BLaER1 treated with 17β-estradiol and CSF1 and Interleukin-3, amounts not matched to agents 10 nM and 100 nM (cell line): ENCODE data around the gene RABGAP1L.

Experiments used
- H3K27ac ChIP-seq, 11 experiments: shearing (Covaris generic); formaldehyde crosslinking; 2 replicates each; pipeline ENCODE4 v1.8.1; 2022
- H3K27me3 ChIP-seq, 11 experiments: shearing (Covaris generic); formaldehyde crosslinking; 2 replicates each; pipeline ENCODE4 v1.8.1; 2022
- H3K36me3 ChIP-seq, 11 experiments: shearing (Covaris generic); formaldehyde crosslinking; 2 replicates each; pipeline ENCODE4 v1.8.1; 2022
- H3K4me1 ChIP-seq, 10 experiments: shearing (Covaris generic); formaldehyde crosslinking; 2 replicates each; pipeline ENCODE4 v1.8.1; 2022
- H3K4me2 ChIP-seq, 11 experiments: shearing (Covaris generic); formaldehyde crosslinking; 2 replicates each; pipeline ENCODE4 v1.8.1; 2022
- H3K4me3 ChIP-seq, 10 experiments: shearing (Covaris generic); formaldehyde crosslinking; 2 replicates each; pipeline ENCODE4 v1.8.1; 2022
- H3K9ac ChIP-seq, 11 experiments: shearing (Covaris generic); formaldehyde crosslinking; 2 replicates each; pipeline ENCODE4 v1.8.1; 2022
- H3K9me3 ChIP-seq, 11 experiments: shearing (Covaris generic); formaldehyde crosslinking; replicated peaks in 1 of 11; 2 replicates each; pipeline ENCODE4 v1.8.1; 2022
- H4K20me1 ChIP-seq, 11 experiments: shearing (Covaris generic); formaldehyde crosslinking; 2 replicates each; pipeline ENCODE4 v1.8.1; 2022
- Cebpa-rat ChIP-seq, 11 experiments: shearing (Covaris generic); IDR thresholded peaks; 2 replicates each; pipeline ENCODE4 v1.8.1; 2022

The RABGAP1L gene

GRCh38 chr1:174953285-174954072, 794.2 kb downstream of the RABGAP1L start:
- H3K36me3 ChIP-seq = peaks cover 0 to 17% (median 4%) of the 10 kb centered on the region in 11 experiments; a peak in 7 of 22 replicates
- H3K4me2 ChIP-seq = peak overlapping the region in 2 of 11 experiments; percentile 27 to 70; a peak in 5 of 22 replicates
- H3K9ac ChIP-seq = no peak overlapping the region
- no peaks in the 10 kb centered on the region for H3K9me3 ChIP-seq
- no peak overlapping the region for H3K4me3 ChIP-seq
- no peak overlapping the region for H3K27ac ChIP-seq
- peaks cover 18 to 26% (median 22%) of the 10 kb centered on the region in 10 experiments for H3K4me1 ChIP-seq
- no peaks in the 10 kb centered on the region for H4K20me1 ChIP-seq
- TF ChIP-seq Cebpa-rat (IDR thresholded peaks at IDR 0.05) = no peak
- no peaks in the 10 kb centered on the region for H3K27me3 ChIP-seq

GRCh38 chr1:174954073-174954460, 794.7 kb downstream of the RABGAP1L start:
- no peaks in the 10 kb centered on the region for H3K9me3 ChIP-seq
- H3K4me3 ChIP-seq = no peak overlapping the region
- H3K4me1 ChIP-seq = peaks cover 18 to 26% (median 22%) of the 10 kb centered on the region in 10 experiments
- peak overlapping the region in 6 of 11 experiments; percentile 47 to 70 (median 58); a peak in 11 of 22 replicates for H3K4me2 ChIP-seq
- no peak overlapping the region for H3K27ac ChIP-seq
- peaks cover 0 to 22% (median 9%) of the 10 kb centered on the region in 11 experiments; a peak in 7 of 22 replicates for H3K36me3 ChIP-seq
- TF ChIP-seq Cebpa-rat (IDR thresholded peaks at IDR 0.05) = no peak
- no peaks in the 10 kb centered on the region for H4K20me1 ChIP-seq
- H3K27me3 ChIP-seq = no peaks in the 10 kb centered on the region
- no peak overlapping the region for H3K9ac ChIP-seq

- peak overlapping the region in 3 of 11 experiments; percentile 18 to 43 (median 20); a peak in 3 of 22 replicates for H3K27ac ChIP-seq
- no peak for TF ChIP-seq Cebpa-rat (IDR thresholded peaks at IDR 0.05)
- no peak overlapping the region for H3K4me3 ChIP-seq
- H3K4me1 ChIP-seq = peaks cover 18 to 27% (median 22%) of the 10 kb centered on the region in 10 experiments
- no peaks in the 10 kb centered on the region for H3K9me3 ChIP-seq
- H3K36me3 ChIP-seq = peaks cover 0 to 22% (median 9%) of the 10 kb centered on the region in 11 experiments; a peak in 7 of 22 replicates
- peak overlapping the region; percentile 27 to 70 (median 59); a peak in 21 of 22 replicates for H3K4me2 ChIP-seq
- no peaks in the 10 kb centered on the region for H3K27me3 ChIP-seq
- H3K9ac ChIP-seq = no peak overlapping the region
- no peaks in the 10 kb centered on the region for H4K20me1 ChIP-seq
Observed at GRCh38 chr1:174954671-174955669, 795.6 kb downstream of the RABGAP1L start.

GRCh38 chr1:174956086-174956485, 796.8 kb downstream of the RABGAP1L start:
- no peak for TF ChIP-seq Cebpa-rat (IDR thresholded peaks at IDR 0.05)
- no peak overlapping the region for H3K9ac ChIP-seq
- no peaks in the 10 kb centered on the region for H4K20me1 ChIP-seq
- no peak overlapping the region for H3K4me3 ChIP-seq
- no peak overlapping the region for H3K27ac ChIP-seq
- H3K27me3 ChIP-seq = no peaks in the 10 kb centered on the region
- H3K9me3 ChIP-seq = no peaks in the 10 kb centered on the region
- H3K4me1 ChIP-seq = peaks cover 18 to 37% (median 22%) of the 10 kb centered on the region in 10 experiments
- peaks cover 0 to 22% (median 9%) of the 10 kb centered on the region in 11 experiments; a peak in 7 of 22 replicates for H3K36me3 ChIP-seq
- no peak overlapping the region for H3K4me2 ChIP-seq

GRCh38 chr1:174956976-174957375, 797.7 kb downstream of the RABGAP1L start:
- H3K4me2 ChIP-seq = no peak overlapping the region
- no peak overlapping the region for H3K27ac ChIP-seq
- no peaks in the 10 kb centered on the region for H4K20me1 ChIP-seq
- no peaks in the 10 kb centered on the region for H3K27me3 ChIP-seq
- TF ChIP-seq Cebpa-rat (IDR thresholded peaks at IDR 0.05) = no peak
- H3K36me3 ChIP-seq = peaks cover 0 to 22% (median 9%) of the 10 kb centered on the region in 11 experiments; a peak in 7 of 22 replicates
- no peaks in the 10 kb centered on the region for H3K9me3 ChIP-seq
- no peak overlapping the region for H3K9ac ChIP-seq
- H3K4me3 ChIP-seq = no peak overlapping the region
- peaks cover 18 to 37% (median 22%) of the 10 kb centered on the region in 10 experiments for H3K4me1 ChIP-seq

- no peak for TF ChIP-seq Cebpa-rat (IDR thresholded peaks at IDR 0.05)
- peaks cover 0 to 22% (median 9%) of the 10 kb centered on the region in 11 experiments; a peak in 7 of 22 replicates for H3K36me3 ChIP-seq
- H3K9me3 ChIP-seq = no peaks in the 10 kb centered on the region
- H3K4me1 ChIP-seq = peaks cover 18 to 37% (median 22%) of the 10 kb centered on the region in 10 experiments
- no peak overlapping the region for H3K4me2 ChIP-seq
- H3K27me3 ChIP-seq = no peaks in the 10 kb centered on the region
- no peak overlapping the region for H3K27ac ChIP-seq
- no peaks in the 10 kb centered on the region for H4K20me1 ChIP-seq
- H3K4me3 ChIP-seq = no peak overlapping the region
- no peak overlapping the region for H3K9ac ChIP-seq
Observed at GRCh38 chr1:174957829-174958228, 798.5 kb downstream of the RABGAP1L start.

- Histone ChIP-seq H3K4me3 (no peak overlapping the region), H3K27ac (no peak overlapping the region), H3K9me3 (no peaks in the 10 kb centered on the region), H4K20me1 (no peaks in the 10 kb centered on the region), H3K36me3 (peaks cover 0 to 22% (median 9%) of the 10 kb centered on the region in 11 experiments; a peak in 7 of 22 replicates), H3K27me3 (no peaks in the 10 kb centered on the region), H3K9ac (no peak overlapping the region), H3K4me1 (peaks cover 20 to 40% (median 24%) of the 10 kb centered on the region in 10 experiments), H3K4me2 (no peak overlapping the region)
- no peak for TF ChIP-seq Cebpa-rat (IDR thresholded peaks at IDR 0.05)
Observed at GRCh38 chr1:174958396-174958795, 799.1 kb downstream of the RABGAP1L start.

GRCh38 chr1:174960362-174960761, 801.0 kb downstream of the RABGAP1L start:
- Histone ChIP-seq H3K27me3 (no peaks in the 10 kb centered on the region), H3K4me2 (peak overlapping the region in 3 of 11 experiments; percentile 11 to 51 (median 23); a peak in 3 of 22 replicates), H3K9ac (no peak overlapping the region), H3K27ac (no peak overlapping the region), H3K36me3 (peaks cover 0 to 22% (median 9%) of the 10 kb centered on the region in 11 experiments; a peak in 7 of 22 replicates), H3K4me1 (peaks cover 16 to 40% (median 25%) of the 10 kb centered on the region in 10 experiments), H3K9me3 (no peaks in the 10 kb centered on the region), H3K4me3 (no peak overlapping the region), H4K20me1 (no peaks in the 10 kb centered on the region)
- TF ChIP-seq Cebpa-rat (IDR thresholded peaks at IDR 0.05) = 0 out of 22 replicates have a peak, but pooled peaks of 1 of the 11 experiments have one; percentile 15
